ENCODE data around the gene GDAP1L1.
"Not testable (repeated sequence)": the region's sequence is repeated elsewhere in the genome, so short reads cannot be mapped to it uniquely, and the experiment has no call there.

The GDAP1L1 gene

DNA sequence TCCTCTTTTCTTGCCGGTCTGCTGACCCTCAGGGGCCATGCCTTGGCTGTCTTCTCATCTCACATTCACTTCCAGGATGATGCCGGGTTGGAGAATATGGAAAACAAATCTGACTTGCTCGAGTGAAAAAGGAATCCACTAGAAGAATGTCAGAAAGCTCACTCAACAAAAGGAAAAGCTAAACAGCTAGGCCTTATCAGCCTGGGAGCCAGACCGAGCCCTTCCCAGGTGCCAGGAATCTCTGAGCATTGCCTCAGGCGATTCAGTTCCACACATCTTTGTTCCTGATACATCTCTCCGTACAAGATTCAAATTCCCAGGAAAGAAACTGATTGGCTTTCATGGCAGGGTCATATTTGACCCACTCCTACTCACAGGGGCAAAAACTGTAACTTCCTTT lies 27.3 kb upstream of the GDAP1L1 start:
- no peak for DNase-seq (ENCODE audit: low spot score)

DNA sequence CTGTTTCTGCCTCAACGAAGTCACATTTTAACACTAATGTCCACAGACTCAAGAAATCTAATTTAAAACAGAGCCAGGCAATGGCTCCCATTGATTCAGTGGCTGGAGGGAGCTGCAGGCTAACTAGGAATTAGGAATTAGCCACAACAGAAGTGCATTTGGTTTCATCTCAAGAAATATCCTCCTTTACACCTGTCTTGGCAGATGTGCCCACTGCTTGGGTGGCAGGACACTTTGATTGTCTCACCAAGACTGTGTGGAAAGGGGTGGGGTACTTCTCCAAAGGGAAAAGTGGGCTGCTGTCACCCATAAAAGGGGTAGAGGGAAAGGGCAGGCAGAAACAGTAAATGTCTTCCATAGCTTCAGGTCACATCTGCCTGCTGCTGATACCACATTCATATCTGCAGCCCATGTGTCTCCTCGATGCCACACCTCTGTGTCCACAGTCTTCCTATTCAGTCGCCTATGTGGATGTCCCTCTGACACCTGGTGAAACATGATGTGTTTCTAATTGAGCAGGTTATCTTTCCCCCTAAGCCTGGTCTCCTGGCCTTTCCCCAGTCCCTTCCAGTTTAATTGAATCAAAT lies 25.6 kb upstream of the GDAP1L1 start:
- DNase-seq (ENCODE audit: low spot score), result no peak

DNA sequence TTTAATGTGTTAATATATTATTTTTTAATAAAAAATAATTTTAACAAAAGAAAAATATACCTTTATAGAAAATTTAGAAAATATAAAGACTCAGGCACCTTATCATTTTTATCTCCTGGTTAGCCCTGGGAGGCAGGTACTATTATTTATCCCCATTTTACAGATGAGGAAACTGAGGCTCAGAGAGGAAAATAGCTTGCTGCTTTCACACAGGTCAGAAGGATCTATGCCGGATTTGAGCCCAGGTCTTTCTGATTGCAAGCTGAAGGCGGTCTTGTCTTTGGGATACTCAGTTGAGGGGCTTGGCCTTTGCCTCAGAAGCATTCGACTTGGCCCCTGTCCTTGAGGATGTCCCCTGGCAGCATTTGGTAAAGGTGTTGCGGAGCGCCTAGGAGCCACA lies 25.1 kb upstream of the GDAP1L1 start:
- DNase-seq (ENCODE audit: low spot score), result no peak

DNA sequence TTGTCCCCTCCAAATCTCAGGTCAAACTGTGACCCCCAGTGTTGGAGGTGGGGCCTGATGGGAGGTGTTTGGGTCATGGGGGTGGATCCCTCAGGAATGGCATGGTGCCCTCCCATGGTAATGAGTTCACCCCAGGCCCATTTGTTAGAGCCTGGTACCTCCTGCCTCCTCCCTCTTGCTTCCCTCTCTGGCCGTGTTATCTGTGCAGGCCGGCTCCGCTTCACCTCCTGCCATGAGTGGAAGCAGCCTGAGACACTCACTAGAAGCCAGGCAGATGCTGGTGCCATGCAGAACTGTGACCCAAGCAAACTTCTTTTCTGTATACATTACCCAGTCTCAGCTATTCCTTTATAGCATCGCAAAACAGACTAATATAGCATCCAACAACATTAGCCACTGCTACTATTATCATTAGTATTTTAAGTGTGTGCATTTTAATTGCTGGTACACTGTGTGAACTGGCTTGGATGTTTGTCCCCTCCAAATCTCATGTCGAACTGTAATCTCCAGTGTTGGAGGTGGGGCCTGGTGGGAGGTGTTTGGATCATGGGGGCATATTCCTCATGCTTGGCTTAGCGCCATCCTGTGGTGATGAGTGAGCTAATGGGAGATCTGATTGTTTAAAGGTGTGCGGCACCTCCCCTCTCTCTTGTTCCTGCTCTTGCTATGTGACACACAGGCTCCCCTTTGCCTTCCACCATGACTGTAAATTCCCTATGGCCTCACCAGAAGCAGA lies 24.3 kb upstream of the GDAP1L1 start:
- no peak for DNase-seq (ENCODE audit: low spot score)

DNA sequence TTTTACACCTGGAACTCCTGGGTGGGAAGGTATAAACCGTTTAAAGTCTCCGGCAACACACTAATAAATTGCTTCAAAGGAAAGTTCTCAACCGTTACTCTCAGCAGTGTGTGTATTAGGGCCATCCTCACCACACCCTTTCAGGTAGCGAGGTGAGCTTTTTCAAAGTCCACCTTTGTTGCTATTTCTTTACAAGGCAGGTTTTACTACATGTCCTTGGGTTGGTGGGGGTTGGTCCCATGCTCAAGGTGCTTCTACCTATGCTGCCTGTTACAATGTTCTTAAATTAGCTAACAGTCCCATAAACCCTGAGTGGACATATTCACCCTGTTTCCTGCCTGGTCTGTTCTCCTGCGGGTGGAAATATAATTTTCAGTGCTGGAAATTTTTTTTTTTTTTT lies 23.4 kb upstream of the GDAP1L1 start:
- DNase-seq (ENCODE audit: low spot score), result no peak

DNA sequence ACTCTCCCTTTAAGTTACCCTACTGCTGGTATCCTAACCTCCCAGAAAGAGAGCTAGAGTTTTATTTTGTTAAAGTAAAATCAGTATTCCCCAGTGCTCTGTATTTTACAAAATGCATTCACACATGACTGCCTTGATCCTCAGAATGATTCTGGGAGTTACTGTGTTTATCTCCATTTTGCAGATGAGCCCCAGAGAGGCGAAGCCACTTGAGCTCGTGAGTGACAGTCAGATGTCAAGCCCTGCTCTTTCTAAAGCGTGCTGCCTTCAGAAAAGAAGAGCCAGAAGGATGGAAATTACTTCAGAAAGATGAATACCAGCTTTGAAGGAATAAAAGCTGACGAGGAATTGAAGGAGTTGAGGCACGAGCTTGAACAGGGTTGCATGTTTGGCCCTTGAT lies 22.5 kb upstream of the GDAP1L1 start:
- DNase-seq (ENCODE audit: low spot score), result no peak

DNA sequence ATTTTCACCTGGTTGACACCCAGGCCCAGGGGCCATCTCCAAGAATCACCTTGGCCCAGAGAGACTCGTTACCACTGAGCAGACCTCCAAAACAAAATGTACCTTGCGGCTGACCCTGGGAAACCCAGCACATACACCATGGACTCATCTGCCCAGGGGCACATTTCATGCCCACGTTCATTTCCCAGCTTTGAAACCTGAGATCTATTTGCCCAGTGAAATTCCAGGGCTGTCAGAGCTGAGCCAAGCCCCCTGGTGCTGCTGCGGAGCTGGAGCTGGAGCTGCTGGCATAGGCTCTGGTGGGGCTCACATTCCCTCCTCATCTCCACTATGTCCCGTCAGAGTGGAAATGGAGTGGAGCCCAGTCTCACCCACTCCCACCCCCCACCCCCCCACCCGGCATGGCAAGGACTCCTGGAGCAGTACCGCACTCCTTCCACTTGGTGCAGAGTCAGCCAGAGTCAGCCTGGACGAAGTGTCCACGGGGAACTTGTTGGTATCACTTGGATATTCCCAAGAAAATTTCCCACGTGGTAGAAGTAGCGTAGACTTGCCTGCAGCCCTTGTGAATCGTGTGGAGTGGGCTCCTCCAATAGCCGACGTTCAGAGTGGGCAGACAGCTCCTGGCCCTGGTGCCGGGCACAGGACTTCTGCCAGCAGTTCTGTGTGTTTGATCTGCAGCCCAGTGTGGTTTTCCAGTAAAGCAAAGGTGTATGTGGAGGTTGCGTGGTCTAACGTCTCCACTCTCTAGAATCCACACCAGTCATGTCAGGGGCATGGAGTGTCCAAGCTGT lies 18.4 kb upstream of the GDAP1L1 start:
- no peak for DNase-seq (ENCODE audit: low spot score)

DNA sequence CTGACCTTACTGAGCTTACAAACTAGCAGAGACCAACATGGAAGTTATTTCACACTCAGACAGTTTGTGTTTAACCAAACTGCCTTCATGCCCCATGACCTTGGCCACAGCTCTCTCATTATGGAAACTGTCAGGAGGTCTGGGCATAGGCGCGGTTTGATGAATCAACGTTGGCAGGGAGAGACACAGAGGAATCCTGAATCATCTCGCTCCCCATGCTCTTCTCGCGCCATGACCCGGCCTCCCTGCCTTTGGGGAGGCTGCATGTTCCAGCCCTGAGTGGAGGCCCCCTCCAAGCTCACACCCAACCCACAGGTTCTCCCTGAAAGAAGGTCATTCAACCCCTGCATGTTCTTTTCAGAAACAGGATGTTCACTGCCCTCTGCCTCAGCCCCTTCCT lies 15.9 kb upstream of the GDAP1L1 start:
- DNase-seq (ENCODE audit: low spot score), result no peak

DNA sequence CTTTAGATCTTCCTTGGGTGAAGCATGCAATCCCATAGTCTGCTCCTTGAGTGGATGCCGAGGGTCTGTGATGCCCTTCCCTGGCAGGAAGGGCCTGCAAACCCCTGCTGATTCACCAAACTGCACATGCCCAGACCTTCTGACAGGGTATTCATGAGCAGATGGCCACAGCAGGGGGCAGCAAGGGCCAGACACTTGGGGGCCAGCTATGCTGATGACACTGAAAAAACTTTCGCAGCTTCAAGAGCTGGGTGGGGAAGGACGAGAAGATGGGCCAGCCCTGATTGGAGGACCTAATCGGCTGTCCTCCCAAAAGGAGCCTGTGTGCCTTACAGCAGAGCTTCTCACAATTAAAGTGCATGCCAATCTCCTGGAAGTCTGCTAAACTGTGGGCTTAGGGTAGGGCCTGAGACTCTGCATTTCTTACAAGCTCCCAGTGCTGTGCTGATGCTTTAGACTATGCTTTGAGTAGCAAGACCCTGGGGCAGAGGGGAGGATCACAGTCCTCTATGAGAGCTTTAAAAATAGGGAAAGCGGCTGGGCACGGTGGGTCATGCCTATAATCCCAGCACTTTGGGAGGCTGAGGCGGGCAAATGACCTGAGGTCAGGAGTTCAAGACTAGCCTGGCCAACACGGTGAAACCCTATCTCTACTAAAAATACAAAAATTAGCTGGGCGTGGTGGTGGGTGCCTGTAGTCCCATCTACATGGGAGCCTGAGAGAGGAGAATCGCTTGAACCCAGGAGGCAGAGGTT lies 15.2 kb upstream of the GDAP1L1 start:
- DNase-seq (ENCODE audit: low spot score), result no peak

DNA sequence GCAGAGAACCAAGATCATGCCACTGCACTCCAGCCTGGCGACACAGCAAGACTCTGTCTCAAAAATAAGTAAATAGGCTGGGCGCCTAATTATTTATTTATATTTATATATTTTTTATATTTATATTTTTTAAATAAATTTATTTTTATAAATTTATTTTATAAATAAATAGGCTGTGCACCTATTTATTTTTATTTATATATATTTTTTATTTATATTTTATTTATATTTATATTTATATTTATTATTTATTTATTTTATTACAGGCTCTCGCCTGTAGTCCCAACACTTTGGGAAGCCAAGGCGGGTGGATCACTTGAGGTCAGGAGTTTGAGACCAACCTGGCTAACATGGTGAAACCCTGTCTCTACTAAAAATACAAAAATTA lies 14.6 kb upstream of the GDAP1L1 start:
- not testable (repeated sequence) for DNase-seq (ENCODE audit: low spot score)

DNA sequence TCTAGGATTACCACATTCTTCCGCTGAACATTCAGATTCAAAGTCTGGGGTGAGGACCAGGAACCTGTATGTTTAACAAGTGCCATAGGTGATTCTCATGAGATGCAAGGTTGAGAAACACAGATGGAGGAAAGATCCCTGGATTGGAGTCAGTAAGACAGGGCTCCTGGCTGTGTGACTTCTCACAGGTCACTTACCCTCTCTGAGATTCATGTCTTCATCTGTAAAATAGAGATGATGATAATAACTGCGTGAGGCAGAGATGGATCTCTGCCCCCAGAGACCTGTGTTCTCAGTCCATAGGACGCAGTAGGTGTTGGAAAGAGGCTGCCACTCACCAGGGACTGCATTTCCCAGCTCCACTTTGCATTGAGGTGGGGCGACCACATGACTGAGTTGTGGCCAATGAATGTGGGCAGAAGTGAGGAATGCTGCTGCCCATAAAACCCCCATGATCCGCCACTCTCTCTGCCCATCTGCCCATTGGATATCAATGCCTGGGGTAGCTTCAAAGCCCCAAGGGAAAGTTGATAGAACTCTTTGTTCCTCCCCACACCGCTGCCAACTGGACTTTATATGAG lies 13.6 kb upstream of the GDAP1L1 start:
- no peak for DNase-seq (ENCODE audit: low spot score)

DNA sequence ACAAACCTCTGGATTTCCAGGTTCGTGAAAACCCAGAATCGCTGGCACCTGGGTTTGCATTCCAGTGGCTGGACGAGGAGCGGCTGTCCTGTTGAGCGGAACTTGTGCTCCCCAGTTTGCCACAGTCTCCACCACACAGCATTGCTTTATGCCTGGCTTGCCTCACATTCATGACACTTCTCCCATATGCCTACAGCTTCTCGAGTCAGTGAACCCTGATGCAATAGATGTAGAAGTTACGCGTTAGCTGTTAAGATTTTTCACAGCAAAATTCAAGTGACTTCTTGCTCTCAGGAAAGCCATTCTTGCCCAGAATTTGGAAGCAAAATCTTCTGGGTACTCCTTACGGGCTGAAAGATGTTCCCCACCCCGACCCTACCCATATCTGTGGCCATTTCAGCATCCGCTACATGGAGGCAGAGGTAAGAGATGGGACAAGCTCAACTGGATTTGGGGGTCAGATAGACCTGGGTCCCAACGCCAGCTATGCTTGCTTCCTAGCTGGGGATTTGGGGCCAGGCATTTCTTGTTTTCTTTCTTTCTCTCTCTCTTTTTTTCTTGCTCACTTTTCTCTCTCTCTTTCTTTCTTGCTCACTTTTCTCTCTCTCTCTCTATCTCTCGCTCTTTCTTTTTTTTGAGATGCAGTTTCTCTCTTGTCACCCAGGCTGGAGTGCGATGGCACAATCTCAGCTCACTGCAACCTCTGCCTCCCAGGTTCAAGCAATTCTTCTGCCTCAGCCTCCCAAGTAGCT lies 12.4 kb upstream of the GDAP1L1 start:
- DNase-seq (ENCODE audit: low spot score), result no peak

DNA sequence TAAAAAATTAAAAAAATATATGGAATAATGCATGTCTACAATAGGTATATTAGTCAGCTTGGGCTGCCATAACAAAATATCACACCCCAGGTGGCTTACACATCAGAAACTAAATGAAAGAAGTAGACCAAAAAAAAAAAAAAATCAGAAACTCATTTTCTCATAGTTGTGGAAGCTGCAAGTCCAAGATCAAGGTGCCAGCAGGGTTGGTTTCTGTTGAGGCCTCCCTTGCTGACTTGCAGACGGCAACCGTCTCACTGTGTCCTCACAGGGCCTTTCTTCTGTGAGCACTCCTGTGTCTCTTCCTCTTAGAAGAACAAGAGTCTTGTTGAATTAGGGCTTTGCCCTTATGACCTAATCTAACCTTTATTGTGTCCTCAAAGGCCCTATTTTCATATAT lies 11.4 kb upstream of the GDAP1L1 start:
- no peak for DNase-seq (ENCODE audit: low spot score)

DNA sequence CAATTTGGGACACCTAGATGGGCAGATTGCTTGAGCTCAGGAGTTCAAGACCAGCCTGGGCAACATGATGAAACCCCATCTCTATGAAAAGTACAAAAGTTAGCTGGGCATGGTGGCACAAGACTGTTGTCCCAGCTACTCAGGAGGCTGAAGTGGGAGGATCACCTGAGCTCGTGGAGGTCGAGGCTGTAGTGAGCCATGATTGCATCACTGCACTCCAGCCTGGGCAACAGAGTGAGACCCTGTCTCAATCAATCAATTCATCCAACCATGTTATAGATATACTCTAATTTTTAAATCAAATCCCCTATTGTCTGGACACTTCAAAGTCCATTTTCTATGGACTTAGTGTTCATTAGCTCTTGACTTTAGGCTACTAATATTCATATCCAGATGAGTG lies 10.3 kb upstream of the GDAP1L1 start:
- not testable (repeated sequence) for DNase-seq (ENCODE audit: low spot score)

DNA sequence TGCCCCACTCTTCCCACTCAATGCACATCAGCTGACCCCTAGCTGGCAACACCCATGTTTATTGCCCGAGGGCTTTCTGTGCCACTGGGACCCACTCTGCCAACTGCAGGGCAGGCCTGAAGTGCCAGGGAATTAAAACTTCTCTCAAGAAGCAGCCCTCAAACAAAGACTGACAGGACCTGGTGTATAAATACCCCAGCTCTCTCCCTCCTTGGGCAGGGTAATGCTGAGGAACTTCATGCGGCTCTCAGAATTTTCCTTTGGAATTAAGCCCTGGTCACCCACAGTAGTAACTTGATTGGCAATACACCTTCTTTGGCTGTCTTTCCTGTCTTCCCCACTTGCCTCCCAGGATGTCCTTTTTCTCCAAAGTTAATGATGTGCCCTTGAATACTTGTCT lies 5.3 kb upstream of the GDAP1L1 start:
- DNase-seq (ENCODE audit: low spot score), result no peak

DNA sequence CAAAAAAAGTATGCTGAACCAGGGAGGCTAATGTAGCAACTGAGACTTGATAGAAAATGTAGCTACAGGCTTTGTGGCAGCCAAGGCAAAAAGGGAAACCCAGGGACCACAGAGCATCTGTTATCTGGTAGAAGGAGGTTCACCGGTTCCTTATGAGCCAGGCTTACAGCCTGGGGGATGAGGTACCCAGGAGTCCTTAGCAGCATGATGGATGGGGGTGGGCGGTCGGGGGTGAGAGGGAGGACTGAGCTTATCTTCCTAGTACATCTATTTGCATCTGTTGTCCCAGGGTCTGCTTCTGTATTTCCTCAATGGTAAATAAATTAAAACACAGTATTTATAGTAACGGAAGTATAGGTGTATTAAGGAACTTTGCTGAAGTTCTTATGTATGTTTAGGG lies 1.1 kb upstream of the GDAP1L1 start:
- DNase-seq (ENCODE audit: low spot score), result no peak

DNA sequence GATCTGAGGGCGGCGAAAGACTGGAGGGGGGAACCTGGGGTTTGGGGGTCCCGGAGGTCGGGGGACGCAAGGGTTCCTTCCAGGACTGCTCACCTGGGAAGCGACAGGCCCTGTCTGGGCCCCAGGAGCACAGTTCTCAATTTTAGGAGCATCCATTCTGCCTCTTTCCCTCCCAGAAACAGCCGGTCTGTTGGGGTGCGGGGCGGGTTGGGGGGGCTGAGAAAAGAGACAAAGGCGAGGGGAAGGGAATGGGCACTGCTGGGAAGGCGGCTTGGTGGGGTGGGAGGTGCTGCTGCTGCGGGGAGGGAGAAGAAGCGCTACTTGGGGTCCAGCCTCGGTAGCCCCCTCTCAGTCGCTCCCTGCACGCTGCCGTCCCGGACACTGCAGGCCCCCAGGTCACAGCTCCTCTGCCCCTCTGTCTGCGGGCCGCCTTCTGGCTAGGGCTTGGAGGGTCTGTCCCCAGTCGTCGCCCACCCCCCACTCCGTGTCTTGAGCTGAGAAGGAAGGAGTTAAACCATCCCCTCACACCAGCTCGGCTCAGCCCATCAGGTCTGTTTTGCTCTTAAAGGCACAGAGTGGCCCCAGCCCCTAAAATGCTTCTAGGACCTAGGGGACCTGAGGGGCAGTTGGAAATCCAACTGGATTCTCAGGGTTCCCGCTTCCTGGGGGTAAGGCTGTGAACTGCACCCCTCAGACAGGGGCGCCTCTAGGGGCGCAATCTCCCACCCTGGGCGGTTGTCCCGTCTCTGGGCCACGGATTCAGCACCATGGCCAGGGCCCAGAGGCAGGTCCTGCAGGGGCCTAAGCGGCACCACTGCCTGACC lies 690 bp downstream of the GDAP1L1 start:
- DNase-seq (ENCODE audit: low spot score), result no peak

DNA sequence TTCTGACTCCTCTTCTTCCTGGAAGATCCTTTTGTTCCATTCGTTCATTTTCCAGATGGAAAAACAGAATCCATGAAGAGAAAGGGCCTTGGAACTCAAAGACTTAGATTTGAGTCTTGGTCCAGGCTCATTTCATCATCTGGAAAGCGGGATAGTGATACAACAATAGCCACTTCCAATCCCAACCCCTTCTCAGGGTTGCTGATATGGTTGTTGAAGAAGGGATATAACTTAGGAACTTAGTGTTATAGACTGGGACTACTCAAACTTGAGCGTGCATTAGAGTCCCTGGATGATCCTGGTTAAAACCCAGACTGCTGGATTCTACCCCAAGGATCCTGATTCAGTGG lies 1.3 kb downstream of the GDAP1L1 start:
- DNase-seq (ENCODE audit: low spot score), result no peak

DNA sequence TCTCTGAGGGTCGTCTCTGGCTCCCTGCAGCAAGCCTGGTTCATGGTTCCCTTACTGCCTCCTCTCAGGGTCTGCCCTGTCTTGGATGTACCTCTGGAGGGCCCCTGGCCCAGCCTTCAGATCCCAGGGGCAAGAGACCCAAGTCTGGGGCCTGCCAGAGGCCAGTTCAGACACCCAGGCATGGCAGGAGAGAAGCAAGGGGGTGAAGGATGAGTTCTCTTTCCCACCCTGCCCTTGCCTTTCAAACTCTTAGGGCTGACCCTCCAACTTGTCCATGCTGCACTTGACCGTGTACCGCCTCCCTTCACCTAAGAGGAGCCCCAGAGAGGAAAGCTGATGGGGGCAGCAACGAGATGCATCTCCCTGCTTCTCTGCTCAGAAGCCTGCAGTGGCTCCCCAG lies 4.2 kb downstream of the GDAP1L1 start:
- DNase-seq (ENCODE audit: low spot score), result no peak

DNA sequence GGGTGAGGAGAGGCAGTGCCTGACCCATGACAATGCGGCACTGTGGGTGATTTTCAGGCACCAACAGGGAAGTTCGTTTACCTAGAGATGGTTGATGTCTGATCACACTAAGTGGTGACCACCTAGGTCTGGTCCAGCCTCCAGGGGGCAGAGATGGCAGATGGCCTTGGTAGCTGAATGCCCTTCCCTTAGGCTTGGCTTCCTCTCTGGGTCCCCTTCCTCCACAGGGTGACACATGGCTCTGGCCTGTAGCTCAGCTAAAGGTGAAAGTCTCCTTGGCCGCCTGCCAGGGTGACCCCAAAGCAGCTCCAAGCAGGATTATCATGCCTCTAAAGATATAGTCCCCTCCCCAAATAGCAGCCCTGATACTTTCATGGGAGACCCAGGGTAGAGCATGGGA lies 6.4 kb downstream of the GDAP1L1 start:
- DNase-seq (ENCODE audit: low spot score), result no peak

DNA sequence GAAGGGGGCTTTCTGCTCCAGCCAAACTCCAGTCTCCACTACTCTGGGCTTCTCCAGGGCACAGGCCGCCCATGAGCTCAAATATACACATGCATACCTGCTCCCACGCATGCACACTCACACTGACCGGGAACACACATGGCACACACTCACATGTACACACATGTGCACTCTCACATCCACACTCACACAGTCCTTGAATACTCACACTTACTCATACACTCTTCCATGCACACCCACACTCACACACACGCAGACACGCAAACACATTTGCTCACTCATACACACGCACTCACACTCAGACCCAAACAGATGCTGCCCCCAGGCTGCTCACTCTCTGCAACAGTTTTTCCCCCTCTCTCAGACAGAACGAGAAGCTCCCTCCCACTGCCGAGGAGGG lies 7.0 kb downstream of the GDAP1L1 start:
- no peak for DNase-seq (ENCODE audit: low spot score)
